Transverse colon (tissue), 4 donors: ENCODE measurements around the gene AGT. TPM values are rescaled to one million over a fixed set of nuclear protein-coding genes. Genes with fewer than 3 reads are reported as not detected.

Experiments
- DNase-seq: peaks from one replicate; pipeline ENCODE4 v3.0.0-alpha.2; 2019
- H3K27ac ChIP-seq, 4 donors: fragments of 200-600 bp; sonication (generic); 2 replicates each; pipeline ENCODE4 v1.5.1; 2016 to 2018; ENCODE audit warnings: inconsistent platforms in 4 of 4
- H3K27me3 ChIP-seq: fragments of 200-600 bp; sonication (generic); 2 replicates; pipeline ENCODE4 v1.5.1; 2017; ENCODE audit warnings: inconsistent platforms
- H3K36me3 ChIP-seq, 4 donors: fragments of 200-600 bp; sonication (generic); 2 replicates each; pipeline ENCODE4 v1.5.1; 2017 to 2019; ENCODE audit warnings: inconsistent platforms in 4 of 4
- H3K4me1 ChIP-seq, 4 donors: fragments of 200-600 bp; sonication (generic); 2 replicates each; pipeline ENCODE4 v1.5.1; 2017 to 2020; ENCODE audit warnings: inconsistent platforms in 4 of 4
- H3K4me3 ChIP-seq, 4 donors: fragments of 200-600 bp; sonication (generic); 1 replicate in 1 of 4; 2 replicates in 3 of 4; pipeline versions ENCODE4 v1.5.1 to v1.6.1; 2017 to 2019; ENCODE audit warnings: inconsistent platforms in 4 of 4
- H3K9me3 ChIP-seq, 2 donors: fragments of 200-600 bp; sonication (generic); 2 replicates each; pipeline ENCODE4 v1.5.1; 2017 to 2019; ENCODE audit warnings: inconsistent platforms in 2 of 2
- EP300 ChIP-seq: sonication (generic); formaldehyde crosslinking; IDR thresholded peaks from one replicate; pipeline ENCODE4 v1.6.1; 2017; ENCODE audit warnings: antibody characterized with exemption, low read depth
- POLR2A ChIP-seq: fragments of 450-650 bp; IDR thresholded peaks from one replicate; pipeline ENCODE4 v1.6.1; 2016; ENCODE audit warnings: antibody characterized with exemption, mild to moderate bottlenecking, moderate library complexity
- POLR2AphosphoS5 ChIP-seq, 3 donors: sonication (generic); formaldehyde crosslinking; IDR thresholded peaks; one replicate each; pipeline ENCODE4 v1.6.1; 2016; ENCODE audit warnings: antibody characterized with exemption in 3 of 3
- WGBS, 2 donors: methylation state at CpG; one replicate each; pipeline ENCODE4 v1.1.5; 2018; ENCODE audit warnings: low coverage in 1 of 2; 5-methylcytosine and 5-hydroxymethylcytosine counted together
- in situ Hi-C, 4 donors: fragments of 200-750 bp; cut with MboI; loops; one replicate each; pipeline versions ENCODE4 v1.15.0 to v1.15.1; 2017; ENCODE audit warnings: low sequenced_read_pairs in 3 of 4, low pct_ligation_motif_present in 1 of 4, low pct_unique_long_range_greater_than_20kb in 1 of 4
- intact Hi-C: fragments of 100-400 bp; cut with DNase I; formaldehyde crosslinking; loops from one replicate; pipeline ENCODE4 v1.15.1; 2023; ENCODE audit warnings: low total_unique reads
- total RNA-seq, 4 donors: library from RNA; depleted of rRNA; stranded (reverse); fragments of >200 nt; gene quantifications; one replicate each; pipeline ENCODE4 v1.1.0, GENCODE V29; 2016
- TF ChIP-seq, protein P1 (sequence below), 5 experiments: fragments of 200-600 bp in 3 of 5; fragments of 450-650 bp in 2 of 5; sonication (generic) in 3 of 5; IDR thresholded peaks; 1 replicate in 2 of 5; 2 replicates in 3 of 5; pipeline ENCODE4 v1.5.1; 2016 to 2017; ENCODE audit warnings: antibody characterized with exemption in 5 of 5, inconsistent platforms in 3 of 5, mild to moderate bottlenecking in 2 of 5, moderate library complexity in 1 of 5

The AGT gene
- total RNA-seq, 4 donors from 2014 or later: 0.60 to 1.7 (median 0.90) TPM

DNA sequence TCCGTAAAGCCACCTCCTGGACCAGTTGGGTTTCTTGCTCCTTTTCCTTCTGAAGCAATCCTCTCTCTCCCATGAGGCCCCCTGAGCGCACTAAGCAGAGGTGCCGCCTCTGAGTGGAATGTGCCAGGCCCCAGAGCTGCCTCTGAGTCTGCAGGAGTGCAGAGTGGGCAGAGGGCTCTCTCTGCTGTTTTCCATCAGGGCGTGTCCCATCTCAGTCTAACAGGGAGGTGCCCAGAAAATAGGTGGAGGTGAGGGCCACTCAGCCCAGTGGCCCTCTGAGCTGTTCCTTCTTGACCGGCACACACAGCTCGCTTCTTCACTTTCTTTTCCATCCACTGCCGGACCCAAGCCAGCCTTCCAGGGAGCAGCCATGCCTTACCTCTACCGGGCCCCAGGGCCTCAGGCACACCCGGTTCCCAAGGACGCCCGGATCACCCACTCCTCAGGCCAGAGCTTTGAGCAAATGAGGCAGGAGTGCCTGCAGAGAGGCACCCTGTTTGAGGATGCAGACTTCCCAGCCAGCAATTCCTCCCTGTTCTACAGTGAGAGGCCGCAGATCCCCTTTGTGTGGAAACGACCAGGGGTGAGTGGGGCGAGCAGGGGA, 33.3 kb upstream of the AGT start, which contains the start of gene CAPN9:
TSS of gene CAPN9 (plus strand) at position 262 of the 604 bp plus-strand sequence. CDS start at position 371, 109 bp downstream.
- 65% methylated on average over 14 of the region's 14 CpGs; no CpG with 5 or more reads in 1 of the 2 donors for WGBS, 2 donors
- no peaks in the 10 kb centered on the region for H3K9me3 ChIP-seq
- H3K27me3 ChIP-seq: no peaks in the 10 kb centered on the region
- H3K4me3 ChIP-seq: peak within 1 kb of the TSS in 2 of 4 donors; percentile 18 to 24
- in situ Hi-C loops: no loop called here
- H3K4me1 ChIP-seq: peaks cover 0 to 19% (median 12%) of the 10 kb centered on the region in 4 donors
- peak within 1 kb of the TSS; percentile 55 to 89 (median 60) for H3K27ac ChIP-seq
- peak; percentile 32 for DNase-seq
- no peaks in the 10 kb centered on the region for H3K36me3 ChIP-seq
- TF ChIP-seq POLR2A (peak; percentile 55), EP300 (no peak)
- intact Hi-C loops: no loop called here

DNA sequence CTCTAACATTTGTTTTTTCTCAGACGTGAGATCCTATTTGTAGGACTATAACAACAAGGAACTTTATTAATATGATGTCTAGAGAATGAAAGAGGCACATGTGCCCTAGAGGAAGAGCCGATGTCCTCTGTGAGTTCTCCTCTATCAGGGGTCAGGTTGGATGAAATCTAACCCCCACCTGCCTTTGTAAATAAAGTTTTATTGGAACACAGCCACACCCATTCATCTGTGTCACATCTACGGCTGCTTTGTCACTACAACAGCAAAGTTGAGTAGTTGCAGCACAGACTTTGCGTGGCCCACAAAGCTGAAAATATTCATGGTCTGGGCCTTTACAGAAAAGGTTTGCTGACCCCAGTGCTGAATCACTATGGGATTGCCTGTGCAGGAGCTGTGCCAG, 32.7 kb upstream of the AGT start:
- Histone ChIP-seq H3K4me3 (no peak overlapping the region), H3K27me3 (no peaks in the 10 kb centered on the region), H3K9me3 (no peaks in the 10 kb centered on the region), H3K4me1 (peaks cover 0 to 16% (median 8%) of the 10 kb centered on the region in 4 donors), H3K36me3 (no peaks in the 10 kb centered on the region), H3K27ac (peak overlapping the region in 3 of 4 donors; percentile 59 to 89 (median 61))
- 40 to 76% methylated on average over 1 to 4 of the region's 4 CpGs for WGBS, 2 donors
- in situ Hi-C loops (no loop called here), intact Hi-C loops (no loop called here)
- DNase-seq: no peak
- TF ChIP-seq, protein P1, sequence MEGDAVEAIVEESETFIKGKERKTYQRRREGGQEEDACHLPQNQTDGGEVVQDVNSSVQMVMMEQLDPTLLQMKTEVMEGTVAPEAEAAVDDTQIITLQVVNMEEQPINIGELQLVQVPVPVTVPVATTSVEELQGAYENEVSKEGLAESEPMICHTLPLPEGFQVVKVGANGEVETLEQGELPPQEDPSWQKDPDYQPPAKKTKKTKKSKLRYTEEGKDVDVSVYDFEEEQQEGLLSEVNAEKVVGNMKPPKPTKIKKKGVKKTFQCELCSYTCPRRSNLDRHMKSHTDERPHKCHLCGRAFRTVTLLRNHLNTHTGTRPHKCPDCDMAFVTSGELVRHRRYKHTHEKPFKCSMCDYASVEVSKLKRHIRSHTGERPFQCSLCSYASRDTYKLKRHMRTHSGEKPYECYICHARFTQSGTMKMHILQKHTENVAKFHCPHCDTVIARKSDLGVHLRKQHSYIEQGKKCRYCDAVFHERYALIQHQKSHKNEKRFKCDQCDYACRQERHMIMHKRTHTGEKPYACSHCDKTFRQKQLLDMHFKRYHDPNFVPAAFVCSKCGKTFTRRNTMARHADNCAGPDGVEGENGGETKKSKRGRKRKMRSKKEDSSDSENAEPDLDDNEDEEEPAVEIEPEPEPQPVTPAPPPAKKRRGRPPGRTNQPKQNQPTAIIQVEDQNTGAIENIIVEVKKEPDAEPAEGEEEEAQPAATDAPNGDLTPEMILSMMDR (IDR thresholded peaks at IDR 0.05): no peak
- TF ChIP-seq POLR2AphosphoS5 (IDR thresholded peaks at IDR 0.05) (no peak), POLR2A (no peak), EP300 (no peak)

DNA sequence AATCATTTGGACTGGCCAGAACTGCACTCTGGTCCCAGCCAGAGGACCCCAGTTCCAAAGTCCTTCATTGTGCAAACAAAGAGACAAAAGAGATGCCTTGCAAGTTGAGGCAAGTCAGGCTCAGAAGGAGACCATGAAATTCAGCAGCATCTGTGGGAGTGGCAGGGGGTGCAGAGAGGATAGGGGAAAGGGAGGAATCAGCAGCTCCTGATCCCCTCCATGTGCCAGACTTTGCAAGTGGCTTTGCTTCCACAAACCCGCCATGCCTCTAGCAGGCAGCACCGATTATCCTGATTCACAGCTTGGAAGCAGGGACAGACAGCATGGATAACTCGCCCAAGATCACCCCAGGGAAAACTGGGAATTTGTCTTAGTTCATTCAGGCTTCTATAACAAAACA, 31.1 kb upstream of the AGT start:
- WGBS, 2 donors: 87% methylated on average over 3 of the region's 3 CpGs; no CpG with 5 or more reads in 1 of the 2 donors
- H3K4me3 ChIP-seq: no peak overlapping the region
- in situ Hi-C loops: no loop called here
- no peak overlapping the region for H3K27ac ChIP-seq
- H3K4me1 ChIP-seq: peaks cover 0 to 5% (median 0%) of the 10 kb centered on the region in 4 donors
- DNase-seq: no peak
- TF ChIP-seq POLR2AphosphoS5 (IDR thresholded peaks at IDR 0.05) (no peak), EP300 (no peak), POLR2A (no peak)
- TF ChIP-seq, protein P1 (IDR thresholded peaks at IDR 0.05): no peak
- H3K27me3 ChIP-seq: no peaks in the 10 kb centered on the region
- intact Hi-C loops: no loop called here
- H3K9me3 ChIP-seq: no peaks in the 10 kb centered on the region
- no peaks in the 10 kb centered on the region for H3K36me3 ChIP-seq

DNA sequence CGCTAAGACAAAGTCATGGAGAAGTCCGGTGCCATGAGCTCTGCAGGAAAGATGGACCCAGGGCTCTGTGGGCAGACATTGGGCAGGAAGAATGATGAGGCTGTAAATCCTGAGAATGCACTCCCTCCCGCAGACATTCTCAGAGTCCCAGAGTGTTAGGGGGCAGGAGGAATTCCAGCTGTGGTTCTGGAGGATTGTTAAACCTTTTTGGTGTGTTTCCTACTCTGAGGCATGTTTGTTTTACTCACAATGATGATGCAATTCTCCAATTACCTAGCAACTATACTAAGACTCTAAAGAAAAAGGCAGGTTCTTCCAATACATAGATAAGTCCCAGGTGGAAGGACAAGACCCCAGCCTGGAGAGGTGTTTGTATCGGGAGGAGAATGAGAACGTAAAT, 30.5 kb upstream of the AGT start:
- no peaks in the 10 kb centered on the region for H3K36me3 ChIP-seq
- no peak for DNase-seq
- TF ChIP-seq POLR2A (no peak), EP300 (no peak), POLR2AphosphoS5 (IDR thresholded peaks at IDR 0.05) (no peak)
- TF ChIP-seq, protein P1 (IDR thresholded peaks at IDR 0.05): no peak
- WGBS, 2 donors: 60 to 72% methylated on average over 1 to 5 of the region's 5 CpGs
- H3K4me1 ChIP-seq: peaks cover 0 to 3% (median 0%) of the 10 kb centered on the region in 4 donors
- intact Hi-C loops (no loop called here), in situ Hi-C loops (no loop called here)
- H3K27ac ChIP-seq: no peak overlapping the region
- H3K27me3 ChIP-seq: no peaks in the 10 kb centered on the region
- no peaks in the 10 kb centered on the region for H3K9me3 ChIP-seq
- no peak overlapping the region for H3K4me3 ChIP-seq
